ENCODE data around the gene NCLN. TPM values are rescaled to one million over a fixed set of nuclear protein-coding genes. Genes with fewer than 3 reads are reported as not detected.
A peak's percentile ranks its signal among the peaks of the same experiment; 100 is the strongest.

NCLN gene
- total and polyA plus RNA-seq, 9 of the 15 experiments (the other 6 are each of a cell fraction or from before 2014, with no cell fraction given): 3.8 to 126 (median 39.6) TPM

DNA sequence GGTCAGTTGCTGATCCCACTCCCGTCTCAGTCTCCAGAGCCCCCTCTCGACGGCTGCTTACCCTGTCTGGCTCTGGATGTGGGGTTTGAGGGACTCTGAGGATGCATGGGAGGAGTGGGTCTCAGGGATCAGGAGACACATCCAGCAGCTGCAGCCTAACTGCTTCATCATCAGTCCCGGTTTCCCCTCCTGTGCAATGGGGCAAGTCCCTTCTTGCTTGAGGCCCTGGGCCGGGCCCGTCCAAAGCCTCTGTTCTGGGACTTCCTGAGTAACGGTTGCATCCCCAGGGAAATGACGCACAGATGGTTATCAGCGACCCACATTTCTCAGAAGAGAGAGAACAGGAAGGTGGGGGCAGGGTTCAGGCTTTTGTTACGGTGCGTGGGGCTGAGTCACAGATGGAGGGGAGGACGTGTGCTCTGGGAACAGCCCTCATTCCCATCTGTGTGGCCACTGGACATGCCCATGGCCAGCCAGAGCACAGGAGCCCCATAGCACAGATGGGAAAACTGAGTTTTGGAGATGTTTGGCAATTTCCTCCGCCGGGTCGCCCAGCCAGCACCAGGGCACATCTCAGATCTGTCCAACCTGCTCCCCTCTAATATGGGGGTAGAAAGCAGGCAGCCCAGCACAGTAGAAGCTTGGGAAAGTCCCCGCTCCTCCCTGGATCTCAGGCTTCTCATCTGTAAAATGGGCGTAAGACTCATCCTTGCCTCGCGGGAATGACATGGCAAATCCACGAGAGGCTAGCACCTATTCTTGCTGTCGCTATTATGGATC, 30.6 kb upstream of the NCLN start (continued):
- TF ChIP-seq L3MBTL2 (IDR thresholded peaks at IDR 0.05): peak; percentile 88
- TF ChIP-seq SNAPC5 (CRISPR knock-in tag; IDR thresholded peaks at IDR 0.05): no peak
- peak; percentile 77 for TF ChIP-seq ZNF24 (IDR thresholded peaks at IDR 0.05)
- 0 out of 2 replicates have a peak, but pooled peaks have one; percentile 50 for TF ChIP-seq ATF4 (CRISPR knock-in tag; IDR thresholded peaks at IDR 0.05)
- TF ChIP-seq JUN (IDR thresholded peaks at IDR 0.05; ENCODE audit: borderline replicate concordance, low read depth, low read length): peak; percentile 96
- TF ChIP-seq JUN (CRISPR knock-in tag; IDR thresholded peaks at IDR 0.05; ENCODE audit: borderline replicate concordance): no peak
- TF ChIP-seq LCOR (CRISPR knock-in tag; IDR thresholded peaks at IDR 0.05): peak; percentile 92; the same call in 1 of the 2 replicates
- TF ChIP-seq, protein P1, sequence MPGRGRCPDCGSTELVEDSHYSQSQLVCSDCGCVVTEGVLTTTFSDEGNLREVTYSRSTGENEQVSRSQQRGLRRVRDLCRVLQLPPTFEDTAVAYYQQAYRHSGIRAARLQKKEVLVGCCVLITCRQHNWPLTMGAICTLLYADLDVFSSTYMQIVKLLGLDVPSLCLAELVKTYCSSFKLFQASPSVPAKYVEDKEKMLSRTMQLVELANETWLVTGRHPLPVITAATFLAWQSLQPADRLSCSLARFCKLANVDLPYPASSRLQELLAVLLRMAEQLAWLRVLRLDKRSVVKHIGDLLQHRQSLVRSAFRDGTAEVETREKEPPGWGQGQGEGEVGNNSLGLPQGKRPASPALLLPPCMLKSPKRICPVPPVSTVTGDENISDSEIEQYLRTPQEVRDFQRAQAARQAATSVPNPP (IDR thresholded peaks at IDR 0.05; ENCODE audit: borderline replicate concordance, insufficient read depth, insufficient read length): no peak
- TF ChIP-seq CBFA2T3 (IDR thresholded peaks at IDR 0.05): peak; percentile 79
- peak; percentile 93 for TF ChIP-seq PTBP1 (IDR thresholded peaks at IDR 0.05; ENCODE audit: low read depth, low read length)
- peak; percentile 66; the same call in 1 of the 2 replicates for TF ChIP-seq HDGF (IDR thresholded peaks at IDR 0.05)
- peak; percentile 96 for TF ChIP-seq ETV1 (tag; conservative IDR thresholded peaks at IDR 0.05; ENCODE audit: low read depth)
- TF ChIP-seq, protein P2, sequence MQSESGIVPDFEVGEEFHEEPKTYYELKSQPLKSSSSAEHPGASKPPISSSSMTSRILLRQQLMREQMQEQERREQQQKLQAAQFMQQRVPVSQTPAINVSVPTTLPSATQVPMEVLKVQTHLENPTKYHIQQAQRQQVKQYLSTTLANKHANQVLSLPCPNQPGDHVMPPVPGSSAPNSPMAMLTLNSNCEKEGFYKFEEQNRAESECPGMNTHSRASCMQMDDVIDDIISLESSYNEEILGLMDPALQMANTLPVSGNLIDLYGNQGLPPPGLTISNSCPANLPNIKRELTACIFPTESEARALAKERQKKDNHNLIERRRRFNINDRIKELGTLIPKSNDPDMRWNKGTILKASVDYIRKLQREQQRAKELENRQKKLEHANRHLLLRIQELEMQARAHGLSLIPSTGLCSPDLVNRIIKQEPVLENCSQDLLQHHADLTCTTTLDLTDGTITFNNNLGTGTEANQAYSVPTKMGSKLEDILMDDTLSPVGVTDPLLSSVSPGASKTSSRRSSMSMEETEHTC (IDR thresholded peaks at IDR 0.05): peak; percentile 51; the same call in 1 of the 2 replicates
- TF ChIP-seq CREM (IDR thresholded peaks at IDR 0.05; ENCODE audit: low read depth): peak; percentile 97
- TF ChIP-seq POLR2B (IDR thresholded peaks at IDR 0.05; ENCODE audit: low read depth, partially characterized antibody): peak; percentile 85
- peak; percentile 78; the same call in 1 of the 2 replicates for TF ChIP-seq ZBED1 (IDR thresholded peaks at IDR 0.05)
- 0 out of 2 replicates have a peak, but pooled peaks have one; percentile 33 for TF ChIP-seq ZNF12 (CRISPR knock-in tag; IDR thresholded peaks at IDR 0.05)
- peak; percentile 60; the same call in 1 of the 2 replicates for TF ChIP-seq NR2F6 (CRISPR knock-in tag; IDR thresholded peaks at IDR 0.05)
- TF ChIP-seq, protein P3, sequence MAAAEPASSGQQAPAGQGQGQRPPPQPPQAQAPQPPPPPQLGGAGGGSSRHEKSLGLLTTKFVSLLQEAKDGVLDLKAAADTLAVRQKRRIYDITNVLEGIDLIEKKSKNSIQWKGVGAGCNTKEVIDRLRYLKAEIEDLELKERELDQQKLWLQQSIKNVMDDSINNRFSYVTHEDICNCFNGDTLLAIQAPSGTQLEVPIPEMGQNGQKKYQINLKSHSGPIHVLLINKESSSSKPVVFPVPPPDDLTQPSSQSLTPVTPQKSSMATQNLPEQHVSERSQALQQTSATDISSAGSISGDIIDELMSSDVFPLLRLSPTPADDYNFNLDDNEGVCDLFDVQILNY (CRISPR knock-in tag; IDR thresholded peaks at IDR 0.05): no peak
- TF ChIP-seq, protein P4, sequence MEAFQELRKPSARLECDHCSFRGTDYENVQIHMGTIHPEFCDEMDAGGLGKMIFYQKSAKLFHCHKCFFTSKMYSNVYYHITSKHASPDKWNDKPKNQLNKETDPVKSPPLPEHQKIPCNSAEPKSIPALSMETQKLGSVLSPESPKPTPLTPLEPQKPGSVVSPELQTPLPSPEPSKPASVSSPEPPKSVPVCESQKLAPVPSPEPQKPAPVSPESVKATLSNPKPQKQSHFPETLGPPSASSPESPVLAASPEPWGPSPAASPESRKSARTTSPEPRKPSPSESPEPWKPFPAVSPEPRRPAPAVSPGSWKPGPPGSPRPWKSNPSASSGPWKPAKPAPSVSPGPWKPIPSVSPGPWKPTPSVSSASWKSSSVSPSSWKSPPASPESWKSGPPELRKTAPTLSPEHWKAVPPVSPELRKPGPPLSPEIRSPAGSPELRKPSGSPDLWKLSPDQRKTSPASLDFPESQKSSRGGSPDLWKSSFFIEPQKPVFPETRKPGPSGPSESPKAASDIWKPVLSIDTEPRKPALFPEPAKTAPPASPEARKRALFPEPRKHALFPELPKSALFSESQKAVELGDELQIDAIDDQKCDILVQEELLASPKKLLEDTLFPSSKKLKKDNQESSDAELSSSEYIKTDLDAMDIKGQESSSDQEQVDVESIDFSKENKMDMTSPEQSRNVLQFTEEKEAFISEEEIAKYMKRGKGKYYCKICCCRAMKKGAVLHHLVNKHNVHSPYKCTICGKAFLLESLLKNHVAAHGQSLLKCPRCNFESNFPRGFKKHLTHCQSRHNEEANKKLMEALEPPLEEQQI (IDR thresholded peaks at IDR 0.05): peak; percentile 65; the same call in 1 of the 2 replicates
